NB4 (cell line): Measurements from ENCODE around the gene CCDC9B.

Experiments used
- CTCF ChIP-seq: IDR thresholded peaks from one replicate; pipeline ENCODE4 v1.5.1; 2012; ENCODE audit warnings: low read depth, low read length
- MAX ChIP-seq: IDR thresholded peaks from 2 replicates; pipeline ENCODE4 v1.6.1; 2011; ENCODE audit warnings: low read depth, low read length
- MYC ChIP-seq: IDR thresholded peaks from 2 replicates; pipeline ENCODE4 v1.6.1; 2011; ENCODE audit warnings: low read depth, low read length
- POLR2A ChIP-seq: IDR thresholded peaks from 2 replicates; pipeline ENCODE4 v1.6.1; 2011; ENCODE audit warnings: mild to moderate bottlenecking; ENCODE audit not compliant: insufficient read length; ENCODE audit errors: extremely low read depth

GRCh38 chr15:40286061-40286532, 54.6 kb downstream of the CCDC9B start:
- TF ChIP-seq POLR2A: no peak
- TF ChIP-seq CTCF: no peak
- TF ChIP-seq MAX: no peak
- TF ChIP-seq MYC: no peak
